SH-SY5Y (cell line): ENCODE data around the gene FTCD.

Experiments used
- GATA2 ChIP-seq: IDR thresholded peaks from 2 replicates; pipeline ENCODE4 v1.6.1; 2011; ENCODE audit warnings: mild to moderate bottlenecking, low read depth, low read length
- GATA3 ChIP-seq: IDR thresholded peaks from 2 replicates; pipeline ENCODE4 v1.6.1; 2011; ENCODE audit warnings: low read depth, mild to moderate bottlenecking, low read length, moderate library complexity

Gene FTCD

GRCh38 chr21:46181436-46181835 is 26.1 kb upstream of the FTCD start:
- TF ChIP-seq GATA2 (no peak), GATA3 (no peak)

- no peak for TF ChIP-seq GATA3
- no peak for TF ChIP-seq GATA2
Measured at GRCh38 chr21:46180778-46181391, 25.5 kb upstream of the FTCD start.

DNA sequence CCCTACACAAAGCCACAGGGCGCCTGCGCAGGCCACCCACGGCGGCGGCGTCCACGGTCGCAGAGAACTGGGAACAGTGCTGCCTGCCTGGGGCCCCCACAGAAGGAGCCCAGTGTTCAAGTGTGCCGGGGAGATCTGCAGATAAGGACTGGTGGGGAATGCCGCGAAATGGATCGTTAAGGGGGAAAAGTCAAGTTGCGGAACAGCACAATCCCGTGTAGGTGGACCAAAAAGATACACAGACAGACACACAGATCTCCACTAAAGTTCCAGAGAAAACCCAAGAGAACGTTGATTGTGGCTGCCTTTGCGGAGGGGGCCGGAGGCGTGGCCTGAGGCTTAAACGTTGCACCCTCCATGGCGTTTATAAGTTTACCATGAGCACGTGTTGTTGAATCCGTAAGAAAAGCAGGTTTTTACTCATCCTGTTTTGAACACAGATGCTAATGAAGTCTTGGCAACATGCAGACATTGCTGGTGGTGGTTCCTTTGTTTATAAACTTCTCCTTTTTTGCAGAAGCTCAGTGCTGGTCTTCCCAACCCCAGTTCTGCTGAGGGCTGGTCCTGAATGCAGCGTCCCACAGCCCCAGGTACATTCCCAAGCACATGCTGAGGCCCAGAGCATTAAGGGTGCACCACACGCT is 24.8 kb upstream of the FTCD start:
- no peak for TF ChIP-seq GATA3
- TF ChIP-seq GATA2 = no peak

DNA sequence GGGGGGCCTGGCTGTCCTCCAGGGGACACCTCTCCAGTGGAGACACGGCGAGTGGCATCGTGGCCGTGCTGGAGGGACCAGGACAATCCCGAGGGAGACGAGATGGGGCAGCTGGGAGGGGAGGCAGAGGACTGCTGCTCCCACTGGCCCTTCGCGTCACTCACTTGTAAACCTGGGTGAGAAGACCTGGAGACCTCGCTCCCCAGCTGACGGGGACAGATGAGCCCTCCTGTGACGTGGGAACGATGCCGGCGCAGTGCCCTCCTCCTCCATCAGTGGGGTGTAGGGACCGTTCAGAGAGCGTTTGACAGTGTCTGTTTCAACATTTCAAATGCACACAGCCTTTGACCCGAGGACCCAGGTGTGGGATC is 24.3 kb upstream of the FTCD start:
- TF ChIP-seq GATA2 (no peak), GATA3 (no peak)

DNA sequence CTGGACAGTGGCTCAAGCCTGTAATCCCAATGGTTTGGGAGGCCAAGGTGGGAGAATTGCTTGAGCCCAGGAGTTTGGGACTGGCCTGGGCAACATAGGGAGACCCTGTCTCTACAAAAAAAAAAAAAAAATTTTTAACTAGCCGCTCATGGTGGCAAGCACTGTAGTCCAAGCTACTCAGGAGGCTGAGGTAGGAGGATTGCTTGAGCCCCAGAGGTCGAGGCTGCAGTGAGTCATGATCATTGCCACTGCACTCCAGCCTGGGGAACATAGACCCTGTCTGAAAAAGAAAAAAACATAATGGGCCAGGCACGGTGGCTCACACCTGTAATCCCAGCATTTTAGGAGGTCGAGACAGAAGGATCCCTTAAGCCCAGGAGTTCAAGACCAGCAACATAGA is 23.6 kb upstream of the FTCD start:
- TF ChIP-seq GATA2 = no peak
- TF ChIP-seq GATA3 = no peak

GRCh38 chr21:46173573-46173972 is 18.2 kb upstream of the FTCD start:
- TF ChIP-seq GATA3 (no peak), GATA2 (no peak)

- TF ChIP-seq GATA2 (no peak), GATA3 (no peak)
Measured at GRCh38 chr21:46172863-46173528, 17.6 kb upstream of the FTCD start.

GRCh38 chr21:46171996-46172862 is 16.9 kb upstream of the FTCD start:
- TF ChIP-seq GATA3 = no peak
- TF ChIP-seq GATA2 = no peak

GRCh38 chr21:46171585-46171984 is 16.2 kb upstream of the FTCD start:
- no peak for TF ChIP-seq GATA3
- no peak for TF ChIP-seq GATA2

DNA sequence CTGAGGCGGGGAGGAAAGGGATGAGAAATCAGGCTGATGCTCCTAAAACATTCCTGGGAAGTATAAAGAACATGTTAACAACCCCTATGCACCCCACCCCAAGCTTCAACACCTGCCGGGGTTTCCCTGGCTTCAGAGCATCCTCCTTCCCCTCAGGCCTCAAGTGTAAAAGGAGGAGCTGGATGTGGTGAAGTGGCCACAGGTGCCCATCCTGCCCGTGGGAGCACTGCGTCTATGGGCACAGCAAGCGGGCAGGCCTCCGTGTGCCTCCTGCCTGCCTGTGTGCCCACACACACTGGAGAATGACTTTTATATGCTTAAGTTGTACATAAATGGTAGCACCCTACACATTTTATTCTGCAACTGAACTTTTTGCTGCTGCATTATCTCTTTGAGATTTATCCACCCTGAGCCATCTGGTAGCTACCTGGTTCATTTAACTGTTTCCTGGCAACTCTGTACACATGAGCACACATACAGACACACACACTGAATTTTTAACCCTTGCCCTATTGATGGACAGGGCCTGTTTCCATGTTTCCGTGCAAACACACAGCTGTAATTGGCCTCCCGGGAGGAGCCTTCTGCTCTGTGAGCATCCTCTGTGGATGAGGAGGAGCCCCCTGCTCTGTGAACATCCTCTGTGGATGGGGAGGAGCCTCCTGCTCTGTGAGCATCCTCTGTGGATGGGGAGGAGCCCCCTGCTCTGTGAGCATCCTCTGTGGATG is 13.4 kb upstream of the FTCD start:
- TF ChIP-seq GATA2 (no peak), GATA3 (no peak)

DNA sequence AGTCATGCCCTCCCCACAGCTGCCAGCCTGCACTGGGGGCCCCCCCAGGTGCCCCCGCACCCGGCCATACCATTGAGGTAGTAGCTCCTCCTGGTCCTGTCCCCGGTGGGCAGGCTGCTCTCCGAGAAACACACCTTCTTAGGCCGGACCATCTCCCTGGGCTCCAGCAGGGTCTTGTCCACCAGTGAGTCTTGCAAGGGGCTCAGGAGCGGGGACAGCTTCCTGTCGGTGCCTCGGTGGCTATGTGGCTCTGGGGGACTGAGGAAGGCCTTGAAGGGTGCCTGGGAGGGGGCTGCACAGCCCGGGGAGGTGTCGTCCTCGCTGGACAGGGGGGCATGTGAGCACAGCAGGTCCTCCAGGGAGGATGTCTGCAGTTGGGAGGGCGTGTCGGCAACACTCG is 12.9 kb upstream of the FTCD start:
- TF ChIP-seq GATA3 (no peak), GATA2 (no peak)

GRCh38 chr21:46165098-46165497 is 9.7 kb upstream of the FTCD start:
- TF ChIP-seq GATA2 (no peak), GATA3 (no peak)

DNA sequence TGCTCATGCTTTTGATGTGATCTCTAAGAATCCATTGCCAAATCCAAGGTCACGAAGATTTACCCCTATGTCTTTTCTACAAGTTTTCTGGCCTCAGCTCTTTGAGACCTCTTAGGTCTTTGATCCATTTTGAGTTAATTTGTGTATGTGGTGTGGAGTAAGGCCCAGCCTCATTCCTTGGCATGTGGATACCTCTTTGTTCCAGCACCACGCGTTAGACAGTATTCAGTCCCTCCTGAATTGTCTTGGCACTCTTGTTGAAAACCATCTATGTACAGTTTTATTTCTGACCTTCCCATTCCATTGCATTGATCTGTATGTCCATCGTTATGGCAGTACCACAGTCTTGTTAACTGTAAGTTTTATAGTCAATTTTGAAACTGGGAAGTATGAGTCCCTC is 8.0 kb upstream of the FTCD start:
- TF ChIP-seq GATA2 (no peak), GATA3 (no peak)

GRCh38 chr21:46161633-46162592 is 6.5 kb upstream of the FTCD start:
- TF ChIP-seq GATA3 (no peak), GATA2 (no peak)
